HG03064 (cell line): ENCODE results near the gene CATSPERZ.

ENCODE experiments used
- ATAC-seq: cut with Tn5 transposase; IDR thresholded peaks from one replicate; pipeline ENCODE4 v1.9.1; 2021; ENCODE audit warnings: low read depth; ENCODE audit not compliant: unreplicated experiment

CATSPERZ gene

DNA sequence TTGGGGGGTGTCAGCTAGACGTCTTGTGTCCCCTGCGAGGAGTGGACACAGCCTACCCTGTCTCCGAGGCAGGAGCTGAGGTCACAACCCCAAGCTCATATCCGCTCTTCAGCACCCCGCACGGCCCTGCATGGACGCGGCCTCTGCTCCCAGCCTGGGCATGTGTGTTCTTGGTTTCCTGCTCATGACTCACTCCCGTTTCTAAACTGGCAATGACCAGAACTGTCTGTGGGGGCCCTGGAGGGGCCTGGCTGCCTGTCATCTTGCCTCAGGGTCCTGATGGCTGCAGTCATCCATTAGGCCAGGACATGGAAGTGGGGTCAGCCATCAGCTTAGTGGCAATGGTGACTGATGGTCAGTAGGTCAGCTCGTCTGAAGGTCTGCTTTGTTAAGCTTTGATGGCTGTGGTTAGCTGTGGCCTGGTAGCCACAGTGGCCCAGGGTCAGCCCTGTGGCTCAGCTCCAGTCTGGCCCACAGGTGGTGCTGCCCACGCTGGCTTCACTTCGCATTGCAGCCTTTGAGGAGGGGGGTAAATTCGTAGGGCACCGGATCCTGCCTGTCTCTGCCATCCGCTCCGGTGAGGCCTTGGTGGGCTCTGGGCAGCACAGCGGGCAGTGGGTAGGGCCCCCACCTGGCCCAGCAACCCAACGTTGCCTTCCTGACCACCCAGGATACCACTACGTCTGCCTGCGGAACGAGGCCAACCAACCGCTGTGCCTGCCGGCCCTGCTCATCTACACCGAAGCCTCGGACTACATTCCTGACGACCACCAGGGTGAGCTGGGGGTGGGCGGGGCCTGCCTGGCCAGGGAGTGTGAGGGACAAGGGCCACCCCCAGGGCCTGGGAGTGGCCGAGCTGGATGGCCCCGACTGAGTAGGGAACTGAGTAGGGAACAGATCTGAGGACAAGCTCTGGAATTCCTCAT, 36.9 kb upstream of the CATSPERZ start:
- ATAC-seq = no peak

DNA sequence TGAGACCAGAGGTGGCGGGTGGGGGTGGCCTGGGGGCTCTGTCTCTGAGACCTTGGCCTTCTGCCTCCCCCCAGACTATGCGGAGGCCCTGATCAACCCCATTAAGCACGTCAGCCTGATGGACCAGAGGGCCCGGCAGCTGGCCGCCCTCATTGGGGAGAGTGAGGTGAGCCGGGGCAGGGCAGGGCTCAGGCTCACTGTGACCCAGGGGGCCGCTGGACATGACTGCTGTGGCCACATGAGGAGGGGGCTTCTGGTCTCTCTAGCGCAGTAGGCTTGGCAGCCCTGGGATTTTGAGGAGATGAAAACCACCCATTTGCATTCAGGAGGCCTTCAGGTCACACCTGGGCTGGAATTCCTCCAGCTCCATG, 36.2 kb upstream of the CATSPERZ start:
- no peak for ATAC-seq

DNA sequence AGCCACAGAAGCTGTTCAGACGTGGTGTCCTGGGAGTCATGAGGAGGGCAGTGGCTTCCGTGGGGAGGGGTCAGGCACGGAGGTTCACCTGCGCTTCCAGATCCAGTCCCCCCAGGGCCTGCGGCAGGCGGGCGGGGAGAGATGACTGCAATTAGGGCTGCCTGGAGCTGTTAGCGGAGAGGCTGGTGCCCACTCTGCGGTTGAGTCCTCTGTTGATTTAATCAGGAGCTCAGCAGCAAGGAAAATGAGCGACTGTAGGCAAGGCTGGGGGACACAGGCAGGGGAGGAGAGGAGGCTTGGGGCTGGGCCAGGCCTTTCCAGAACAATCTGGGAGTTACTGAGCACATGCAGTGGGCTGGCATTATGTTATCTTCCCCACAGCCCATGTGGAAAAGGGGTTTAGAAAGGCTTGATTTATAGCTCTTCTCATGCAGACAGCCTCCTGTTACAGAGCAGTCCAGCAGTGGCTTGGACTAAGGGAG, 35.7 kb upstream of the CATSPERZ start:
- ATAC-seq = no peak

DNA sequence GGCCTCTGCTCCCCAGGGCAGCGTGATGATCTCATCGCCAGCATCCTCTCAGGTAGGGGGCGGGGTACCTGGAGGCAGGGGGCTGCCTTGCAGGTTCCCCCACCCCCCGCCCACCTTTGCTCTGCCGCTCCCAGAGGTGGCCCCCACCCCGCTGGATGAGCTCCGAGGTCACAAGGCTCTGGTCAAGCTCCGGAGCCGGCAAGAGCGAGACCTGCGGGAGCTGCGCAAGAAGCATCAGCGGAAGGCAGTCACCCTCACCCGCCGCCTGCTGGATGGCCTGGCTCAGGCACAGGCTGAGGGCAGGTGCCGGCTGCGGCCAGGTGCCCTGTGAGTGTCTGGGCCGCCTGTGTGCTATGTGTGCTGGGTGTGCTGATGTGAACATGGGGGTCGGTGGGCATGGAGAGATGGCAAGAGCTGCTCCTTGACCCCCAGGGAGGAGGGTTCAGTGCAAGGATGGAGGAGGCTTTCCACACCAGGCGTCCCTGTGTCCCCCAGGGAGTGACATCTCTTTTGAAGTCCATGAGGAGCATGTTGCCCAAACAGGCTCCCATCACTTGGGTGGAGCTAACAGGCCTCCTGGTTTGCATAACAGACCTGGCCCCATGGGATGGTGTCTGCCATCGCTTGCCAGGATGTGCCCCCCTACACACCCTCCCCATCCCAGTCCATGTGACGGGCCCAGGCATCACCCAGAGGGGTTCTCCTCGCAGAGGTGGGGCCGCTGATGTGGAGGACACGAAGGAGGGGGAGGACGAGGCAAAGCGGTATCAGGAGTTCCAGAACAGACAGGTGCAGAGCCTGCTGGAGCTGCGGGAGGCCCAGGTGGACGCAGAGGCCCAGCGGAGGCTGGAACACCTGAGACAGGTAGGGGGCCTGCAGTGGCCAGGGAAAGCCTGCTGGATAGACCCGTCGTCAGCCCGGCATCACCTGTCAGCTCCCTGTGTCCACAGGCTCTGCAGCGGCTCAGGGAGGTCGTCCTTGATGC, 34.7 kb upstream of the CATSPERZ start:
- ATAC-seq = no peak

DNA sequence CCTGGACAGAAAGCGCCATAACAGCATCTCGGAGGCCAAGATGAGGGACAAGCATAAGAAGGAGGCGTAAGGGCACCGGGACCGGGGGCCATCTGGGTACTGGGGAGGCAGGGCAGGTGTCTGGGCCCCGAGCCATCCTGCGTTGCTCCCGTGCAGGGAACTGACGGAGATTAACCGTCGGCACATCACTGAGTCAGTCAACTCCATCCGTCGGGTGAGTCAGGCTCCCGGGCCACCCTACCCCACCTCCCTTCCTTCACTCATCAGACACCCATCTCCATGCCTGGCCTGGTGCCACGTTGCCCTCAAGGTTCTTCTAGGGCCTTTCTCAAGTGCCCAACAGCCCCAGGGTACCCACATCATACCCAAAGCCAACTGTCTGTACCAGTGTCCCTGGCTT, 33.8 kb upstream of the CATSPERZ start:
- no peak for ATAC-seq

DNA sequence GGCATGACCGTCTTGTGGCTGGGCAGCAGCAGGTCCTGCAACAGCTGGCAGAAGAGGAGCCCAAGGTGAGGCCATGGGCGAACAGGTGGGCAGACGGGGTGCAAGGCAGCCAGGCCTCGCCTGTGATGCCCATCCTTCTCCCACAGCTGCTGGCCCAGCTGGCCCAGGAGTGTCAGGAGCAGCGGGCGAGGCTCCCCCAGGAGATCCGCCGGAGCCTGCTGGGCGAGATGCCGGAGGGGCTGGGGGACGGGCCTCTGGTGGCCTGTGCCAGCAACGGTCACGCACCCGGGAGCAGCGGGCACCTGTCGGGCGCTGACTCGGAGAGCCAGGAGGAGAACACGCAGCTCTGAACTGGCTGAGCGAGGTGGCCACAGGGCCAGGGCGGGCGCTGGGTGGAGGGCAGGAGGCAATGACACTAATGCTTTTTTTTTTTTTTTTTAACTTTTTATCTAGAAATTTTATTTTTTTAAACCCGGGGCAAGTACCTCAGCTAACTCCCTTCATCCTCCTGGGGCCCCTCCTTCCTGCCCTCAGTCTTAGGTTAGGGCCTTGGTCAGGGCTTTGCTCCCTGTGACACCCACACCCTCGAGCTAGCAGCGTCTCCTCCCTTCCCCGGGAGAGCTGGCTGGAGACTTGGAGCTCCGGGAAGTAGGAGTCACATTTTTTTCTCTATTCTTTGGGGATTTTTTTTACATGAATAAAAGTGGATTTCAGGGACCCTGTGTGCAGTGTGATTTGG, 32.8 kb upstream of the CATSPERZ start:
- no peak for ATAC-seq

DNA sequence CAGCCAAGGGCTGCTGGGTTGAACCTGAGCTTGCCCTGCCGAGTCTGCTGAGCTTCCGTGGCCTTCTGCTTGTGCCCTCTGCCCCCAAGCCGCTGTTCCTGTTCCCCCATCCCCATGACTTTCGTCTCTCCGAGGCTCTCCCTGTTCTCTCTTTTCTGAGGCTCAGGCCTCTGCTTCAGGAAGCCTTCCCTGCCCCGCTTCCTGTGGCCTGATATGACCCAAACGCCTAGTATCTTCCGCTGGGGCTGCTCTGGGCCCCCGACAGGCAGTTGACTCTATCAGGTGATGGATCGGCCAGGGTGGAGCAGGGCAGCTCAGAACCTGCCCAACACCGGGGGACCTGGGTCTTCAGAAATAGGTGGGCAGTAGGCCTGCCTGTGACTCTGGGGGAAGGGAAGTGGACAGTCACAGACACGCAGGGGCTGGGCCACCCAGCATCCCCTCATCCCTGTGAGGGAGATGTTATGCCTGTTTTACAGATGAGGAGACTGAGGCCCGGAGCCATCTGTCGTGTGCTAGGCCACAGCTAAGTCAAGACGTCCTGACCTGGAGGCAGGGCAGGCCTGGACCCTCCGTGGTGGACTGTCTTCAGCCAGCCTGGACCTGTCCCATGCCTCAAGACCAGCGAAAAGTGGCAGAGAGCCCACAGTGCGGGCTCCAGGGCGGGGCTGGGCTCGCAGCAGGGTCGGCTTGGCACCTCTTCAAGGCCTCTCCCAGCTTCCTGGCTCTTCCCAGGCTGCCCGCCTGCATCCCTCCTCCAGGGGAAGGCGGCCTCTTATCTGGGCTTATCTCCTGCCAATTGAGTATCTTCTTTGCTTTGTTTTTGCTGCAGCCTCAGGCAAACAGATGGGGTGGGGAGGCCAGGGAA, 31.9 kb upstream of the CATSPERZ start:
- ATAC-seq = no peak

DNA sequence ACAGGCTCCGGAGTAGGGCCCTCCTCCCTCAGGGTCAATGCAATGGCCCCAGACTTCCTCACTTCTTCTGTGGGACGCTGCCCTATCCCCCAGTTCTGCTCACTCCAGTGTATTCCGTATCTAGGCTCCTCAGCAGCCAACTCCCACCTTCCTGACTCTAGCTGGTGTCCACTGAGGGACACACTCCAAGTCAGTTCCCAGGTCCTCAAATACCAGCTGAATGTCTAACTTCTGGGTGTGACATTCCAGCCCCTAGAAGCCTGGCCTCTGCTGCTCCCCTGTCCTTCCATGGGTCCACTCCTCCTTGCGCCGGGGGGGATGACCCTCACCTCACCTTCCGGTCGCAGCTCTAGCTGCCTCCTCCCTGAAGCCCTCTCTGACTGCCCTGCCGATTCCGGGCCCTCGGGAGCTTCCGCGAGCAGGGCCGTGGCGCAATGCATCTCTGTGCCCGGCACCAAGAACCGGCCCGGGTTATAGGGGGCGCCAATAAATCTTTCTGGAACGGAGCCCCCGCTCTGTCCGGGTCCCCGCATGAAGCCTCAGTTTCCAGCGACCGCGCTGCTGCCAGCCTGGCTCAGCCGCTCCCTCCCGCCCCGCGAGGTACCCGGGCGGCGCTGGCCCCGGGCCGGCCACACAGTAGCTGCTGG, 31.1 kb upstream of the CATSPERZ start:
- ATAC-seq = peak; percentile 22

DNA sequence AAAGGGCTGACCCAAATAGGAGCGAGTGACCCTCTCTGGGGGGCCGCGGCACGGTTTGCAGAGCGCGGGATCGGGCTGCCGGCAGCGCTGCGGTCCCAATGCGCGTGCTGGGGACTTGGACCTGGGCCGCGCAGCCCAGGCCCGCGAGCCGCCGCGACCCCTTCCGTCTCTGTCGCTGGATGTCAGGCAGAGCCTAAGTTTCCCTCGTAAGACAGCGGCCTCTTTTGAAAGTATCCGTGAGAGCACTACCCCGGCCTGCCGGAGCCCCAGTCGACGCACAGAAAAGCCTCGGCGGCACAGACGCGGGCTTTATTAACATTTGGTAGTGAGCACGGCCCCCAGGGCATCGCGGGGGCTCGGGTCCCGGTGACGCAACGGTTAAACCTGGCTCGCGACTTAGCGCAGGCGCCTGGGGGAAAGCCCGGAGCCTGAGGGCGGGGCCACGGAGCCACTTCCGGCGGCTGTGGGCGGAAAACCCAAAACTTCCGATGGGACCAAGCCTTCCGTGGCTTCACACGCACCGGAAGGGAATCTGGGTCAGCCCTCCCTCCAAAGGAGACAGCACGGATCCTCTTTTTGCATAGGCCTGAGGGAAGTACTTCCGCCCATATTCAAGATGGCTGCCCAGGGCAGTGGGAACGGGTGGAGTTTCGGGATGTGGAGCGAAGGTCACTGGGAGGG, 30.5 kb upstream of the CATSPERZ start:
- peak; percentile 52 for ATAC-seq

DNA sequence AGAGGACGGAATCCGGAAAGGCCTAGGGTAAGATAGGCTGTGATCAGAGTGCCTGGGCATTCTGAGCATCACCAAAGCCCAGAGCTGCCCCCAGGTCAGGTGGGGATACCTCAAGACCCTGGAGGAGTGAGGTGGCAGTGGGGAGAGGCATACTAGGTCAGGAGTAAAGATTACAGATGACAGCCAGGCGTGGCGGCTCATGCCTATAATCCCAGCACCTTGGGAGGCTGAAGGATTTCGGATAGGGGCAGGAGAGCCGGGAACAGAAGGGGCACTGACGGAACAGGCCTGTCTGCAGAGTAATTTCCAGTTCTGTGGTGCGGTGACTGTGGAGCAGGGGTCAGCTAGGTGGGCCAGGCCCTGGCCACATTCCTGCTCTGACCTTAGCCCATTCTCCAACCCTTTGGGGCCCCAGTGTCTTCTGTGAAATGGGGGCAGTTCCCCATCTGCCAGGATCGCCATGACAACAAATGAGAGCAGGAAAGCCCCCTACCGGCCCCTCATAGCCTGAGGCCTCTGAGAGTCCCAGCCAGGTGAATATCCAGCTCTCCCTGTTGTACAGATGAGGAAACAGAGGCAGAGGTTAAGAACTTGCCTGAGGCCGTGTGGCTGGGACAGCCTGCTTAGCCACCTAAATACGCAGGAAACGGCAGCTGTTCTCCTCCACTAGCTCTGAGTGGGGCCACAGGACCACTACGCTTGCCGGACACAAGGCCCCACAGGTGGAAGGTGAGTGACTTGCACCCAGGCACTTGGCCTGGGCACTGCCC, 24.9 kb upstream of the CATSPERZ start:
- no peak for ATAC-seq

DNA sequence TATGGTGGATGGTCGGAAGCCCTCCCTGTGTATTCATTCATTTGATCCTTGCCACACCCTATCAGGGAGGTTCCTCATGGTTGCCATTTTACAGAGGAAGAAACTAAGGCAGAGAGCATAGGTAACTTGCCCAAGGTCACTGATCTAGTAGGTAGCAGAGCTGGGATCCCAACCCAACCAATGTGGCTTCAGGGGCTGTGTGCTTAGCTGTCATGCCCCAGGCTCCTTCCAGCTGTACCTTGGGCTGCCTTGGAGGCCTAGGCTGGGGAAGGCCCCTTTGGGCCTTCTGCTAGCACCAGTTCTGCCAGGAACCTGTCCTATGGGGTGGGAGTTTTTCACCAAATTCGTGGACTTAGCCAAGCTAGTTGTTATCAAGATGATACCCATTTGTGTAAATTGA, 24.3 kb upstream of the CATSPERZ start:
- ATAC-seq = no peak

DNA sequence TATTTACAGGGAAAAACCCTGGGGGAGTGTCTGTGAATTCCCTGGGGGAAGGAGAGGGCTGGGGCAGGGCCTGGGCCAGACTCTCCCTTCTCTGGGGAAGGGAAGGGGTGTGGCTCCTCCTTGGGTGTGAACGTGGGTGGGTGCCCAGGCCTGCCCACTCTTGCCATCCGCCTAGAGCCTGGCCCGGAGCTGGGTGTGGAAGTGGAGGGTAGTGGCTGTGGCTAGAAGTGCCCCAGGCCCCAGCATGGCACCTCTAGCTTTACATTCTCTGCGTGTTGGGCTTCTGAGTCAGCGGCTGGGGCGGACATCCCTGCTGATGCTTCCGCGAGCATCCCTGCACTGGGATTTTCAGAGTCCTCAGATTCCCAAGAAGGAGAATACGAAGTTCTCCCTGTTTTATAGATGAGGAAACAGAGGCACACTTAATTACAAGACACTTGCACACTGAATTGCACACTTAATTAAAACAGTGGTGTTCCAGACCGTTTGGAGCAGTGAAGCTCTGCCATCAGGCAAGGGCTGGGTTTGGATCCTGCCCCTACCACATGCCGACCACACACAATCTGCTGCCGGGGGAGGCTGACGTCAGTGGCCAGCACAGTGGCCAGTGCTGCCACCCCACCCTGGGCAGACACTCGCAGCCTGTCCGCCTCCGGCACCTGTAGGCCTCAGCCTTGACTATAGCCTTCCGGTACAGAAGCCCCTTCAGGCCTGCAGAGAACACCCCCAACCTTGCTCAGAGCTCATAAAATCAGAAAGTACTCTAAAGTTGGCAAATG, 23.3 kb upstream of the CATSPERZ start:
- no peak for ATAC-seq

DNA sequence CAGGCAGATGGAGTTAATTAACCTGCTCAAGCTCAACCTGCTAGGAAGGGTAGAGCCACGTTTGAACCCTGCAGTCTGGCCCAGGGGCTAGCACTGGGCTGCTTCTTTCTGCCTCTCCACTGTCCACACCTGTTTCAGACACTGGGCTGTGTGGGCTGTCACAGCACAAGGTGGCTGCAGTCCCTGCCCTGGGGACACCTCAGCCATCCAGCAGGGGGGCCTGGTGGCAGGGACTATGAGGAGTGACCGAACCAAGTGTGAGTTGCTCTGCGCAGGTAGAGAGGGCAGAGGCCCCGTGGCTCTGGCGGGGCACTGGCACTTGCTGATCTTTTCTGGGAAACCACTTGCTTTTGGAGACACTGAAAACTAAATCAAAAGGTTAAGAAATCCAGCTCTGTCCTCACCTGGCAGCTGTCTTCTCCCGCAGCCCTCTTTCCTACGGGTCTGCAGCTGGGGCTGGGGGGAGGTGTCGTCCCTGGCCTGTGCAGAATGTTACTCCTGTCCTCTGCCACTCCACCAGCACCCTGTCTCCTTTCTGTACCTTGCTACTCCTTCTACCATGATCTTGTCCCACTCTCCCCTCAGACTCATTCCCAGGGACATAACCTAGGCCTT, 21.5 kb upstream of the CATSPERZ start:
- ATAC-seq = no peak

DNA sequence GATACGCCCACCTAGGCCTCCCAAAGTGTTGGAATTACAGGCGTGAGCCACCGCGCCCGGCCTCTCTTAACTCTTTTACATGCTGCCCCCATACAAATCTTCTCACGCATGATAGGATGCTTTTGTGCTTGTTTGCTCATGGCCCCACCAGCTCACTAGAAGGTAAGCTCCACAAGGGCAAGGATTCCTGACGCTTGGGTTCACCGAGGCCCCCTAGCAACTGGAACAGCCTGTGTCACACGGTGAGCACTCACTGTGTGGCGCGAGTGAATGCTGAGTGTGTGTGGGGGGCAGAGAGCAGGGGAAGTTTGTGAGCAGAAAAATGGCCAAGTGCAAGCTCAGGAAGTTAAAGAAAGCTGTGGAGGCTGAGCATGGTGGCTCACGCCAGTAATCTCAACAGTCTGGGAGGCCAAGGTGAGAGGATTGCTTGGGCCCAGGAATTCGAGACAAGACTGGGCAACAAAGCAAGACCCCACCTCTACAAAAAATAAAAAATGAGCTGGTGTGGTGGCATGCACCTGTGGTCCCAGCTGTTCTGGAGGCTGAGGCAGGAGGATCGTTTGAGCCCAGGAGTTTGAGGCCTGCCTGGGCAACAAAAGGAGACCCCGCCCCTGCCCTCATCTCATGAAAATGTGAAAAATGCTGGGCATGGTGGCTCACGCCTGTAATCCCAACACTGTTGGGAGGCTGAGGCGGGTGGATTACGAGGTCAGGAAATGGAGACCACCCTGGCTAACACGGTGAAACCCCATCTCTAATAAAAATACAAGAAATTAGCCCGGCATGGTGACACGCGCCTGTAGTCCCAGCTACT, 18.0 kb upstream of the CATSPERZ start:
- no peak for ATAC-seq

DNA sequence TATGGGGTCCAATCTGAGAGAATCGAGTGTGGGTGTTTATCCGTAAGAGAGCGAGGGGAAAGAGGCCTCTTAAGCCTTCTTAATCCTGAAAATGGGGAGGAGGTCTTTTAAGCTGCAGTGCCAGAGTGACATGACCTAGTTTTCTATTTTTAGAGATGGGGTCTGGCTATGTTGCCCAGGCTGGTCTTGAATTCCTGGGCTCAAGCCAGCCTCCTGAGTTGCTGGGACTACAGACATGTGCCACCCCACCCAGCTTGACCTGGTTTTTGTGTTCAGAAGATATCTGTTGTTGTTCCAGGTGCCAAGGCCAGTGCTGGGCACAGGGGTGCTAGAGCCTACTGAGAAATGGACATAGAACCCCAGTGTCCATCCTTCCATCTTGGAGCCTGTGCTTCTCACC, 17.1 kb upstream of the CATSPERZ start:
- no peak for ATAC-seq
